Stimulated activated CD8-positive, alpha-beta memory T cell treated with anti-CD3 and anti-CD28 coated beads, Interleukin-15, amount 100 ng/mL, for 4 hours (primary cell): ENCODE measurements around the gene ATP10A.
A peak's percentile ranks its signal among the peaks of the same experiment; 100 is the strongest.
"Not testable (repeated sequence)": the region's sequence is repeated elsewhere in the genome, so short reads cannot be mapped to it uniquely, and the experiment has no call there.

ENCODE experiments used
- DNase-seq, 2 donors: peaks; one replicate each; pipeline ENCODE4 v3.0.0-alpha.2; 2020; ENCODE audit warnings: low read depth in 2 of 2

Gene ATP10A

DNA sequence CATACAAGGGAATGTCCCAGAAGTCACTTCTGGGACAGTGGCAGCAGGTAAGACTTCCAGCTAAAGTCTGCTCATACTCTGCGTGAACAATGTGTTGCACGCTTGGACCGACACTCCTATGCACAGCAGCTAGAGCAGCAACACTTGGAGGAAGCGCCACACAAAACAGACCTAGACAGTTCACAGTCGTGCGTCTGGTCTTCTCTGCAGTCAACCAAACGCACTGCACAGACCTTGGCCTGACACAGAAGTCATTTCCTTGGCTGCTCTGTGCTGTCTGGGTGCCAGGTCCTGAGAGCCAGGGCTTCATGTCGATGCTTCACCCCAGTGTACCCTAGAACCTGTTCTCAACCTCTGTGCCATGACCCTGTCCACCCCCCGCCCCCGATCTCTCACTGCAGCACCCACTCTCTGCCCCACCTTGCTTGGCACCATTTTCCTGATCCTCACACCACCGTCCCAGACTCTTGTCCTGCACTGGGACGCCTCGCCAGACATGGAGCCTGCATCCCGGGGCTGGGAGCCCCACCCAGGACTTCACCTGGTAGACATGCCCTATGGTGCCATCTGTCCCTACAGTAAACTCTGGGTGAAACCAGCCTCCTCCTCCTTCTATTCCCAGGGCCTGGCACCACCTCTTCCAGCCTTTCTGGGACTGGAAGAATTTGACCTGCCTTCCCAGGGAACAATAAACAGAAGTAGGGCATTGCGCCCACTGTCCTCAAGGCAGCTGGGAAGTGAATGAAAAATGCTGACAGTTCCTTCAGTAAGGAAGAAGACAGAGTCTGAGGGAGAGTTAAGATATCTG lies 3.1 kb downstream of the ATP10A start:
- no peak for DNase-seq

- DNase-seq, result no peak
Measured at GRCh38 chr15:25858952-25859760, 4.0 kb downstream of the ATP10A start.

DNA sequence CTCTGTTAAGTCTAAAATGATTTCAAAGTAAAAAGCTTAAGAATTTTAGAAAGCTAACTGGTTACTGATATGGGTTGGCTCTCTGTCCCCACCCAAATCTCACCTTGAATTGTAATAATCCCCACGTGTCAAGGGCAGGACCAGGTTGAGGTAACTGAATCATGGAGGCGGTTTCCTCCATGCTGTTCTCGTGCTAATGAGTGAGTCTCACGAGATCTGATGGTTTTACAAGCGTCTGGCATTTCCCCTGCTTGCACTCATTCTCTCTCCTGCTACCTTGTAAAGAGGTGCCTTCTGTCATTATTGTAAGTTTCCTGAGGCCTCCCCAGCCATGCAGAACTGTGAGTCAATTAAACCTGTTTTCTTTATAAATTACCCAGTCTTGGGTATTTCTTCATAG lies 7.1 kb downstream of the ATP10A start:
- not testable (repeated sequence) for DNase-seq

DNA sequence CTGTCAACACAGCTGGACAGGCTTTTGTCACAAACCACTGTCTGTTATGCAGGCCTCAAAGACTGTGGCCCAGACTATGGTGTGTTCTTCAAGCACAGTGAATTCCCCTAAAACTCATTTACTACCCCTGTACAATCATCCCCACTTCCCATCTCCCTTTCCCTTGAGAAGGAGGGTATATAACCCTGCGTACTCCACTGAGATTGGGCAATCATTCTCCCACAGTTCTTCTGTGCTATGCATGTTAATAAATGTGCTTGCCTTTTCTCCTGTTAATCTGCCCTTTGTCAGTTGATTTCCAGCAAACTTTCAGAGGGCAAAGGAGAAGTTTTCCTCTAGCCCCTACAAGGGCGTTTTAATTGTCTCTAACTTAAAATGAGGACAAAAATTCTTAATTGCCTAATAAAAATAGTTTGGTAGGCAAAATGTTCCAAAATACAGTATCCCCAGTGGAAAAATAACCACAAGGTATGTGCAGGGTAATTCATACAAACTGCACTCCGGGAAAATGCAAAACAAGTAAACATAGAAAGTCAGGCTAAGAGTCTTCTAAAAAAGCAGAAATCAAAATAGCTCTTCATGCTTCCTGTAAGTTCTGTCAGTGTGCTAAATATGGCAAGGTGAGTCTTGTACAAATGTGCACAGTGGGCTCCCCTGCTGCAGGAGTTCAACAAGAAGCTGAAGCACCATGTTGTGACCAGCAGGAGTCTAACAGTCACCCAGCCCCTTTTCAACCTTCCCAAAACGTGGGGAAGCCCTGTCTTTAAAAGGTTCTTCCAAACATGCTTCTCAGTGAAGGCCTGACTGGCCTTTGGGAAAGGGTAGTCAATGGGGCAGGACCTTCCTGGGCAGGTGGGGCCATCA lies 10.2 kb downstream of the ATP10A start:
- DNase-seq, result no peak

- no peak for DNase-seq
Measured at GRCh38 chr15:25852027-25852426, 11.1 kb downstream of the ATP10A start.

GRCh38 chr15:25850154-25851111 lies 12.7 kb downstream of the ATP10A start:
- peak; percentile 34 to 54 for DNase-seq

GRCh38 chr15:25849157-25849921 lies 13.8 kb downstream of the ATP10A start:
- DNase-seq, result no peak

- DNase-seq, result no peak
Measured at GRCh38 chr15:25848784-25849156, 14.4 kb downstream of the ATP10A start.

GRCh38 chr15:25848325-25848724 lies 14.8 kb downstream of the ATP10A start:
- DNase-seq, result no peak

DNA sequence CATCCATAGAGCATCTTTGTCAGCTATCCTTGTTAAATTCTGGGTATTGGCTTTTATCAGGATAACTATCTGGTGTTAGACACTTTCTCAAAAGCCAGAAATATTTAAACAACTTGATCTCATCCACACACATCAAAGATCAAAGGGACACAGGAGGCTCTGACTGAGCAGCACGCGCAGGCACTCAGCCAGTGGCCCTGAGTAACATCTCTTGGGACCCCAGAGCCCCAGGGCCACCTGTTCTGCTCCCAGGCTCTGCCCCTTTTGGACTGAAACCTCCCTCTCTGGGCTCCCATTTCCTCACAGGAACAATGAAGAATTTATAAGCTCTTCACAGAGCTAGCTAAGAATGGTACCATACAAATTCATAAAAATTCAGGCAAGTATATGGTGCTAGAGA lies 16.1 kb downstream of the ATP10A start:
- DNase-seq, result no peak

- DNase-seq, result peak; percentile 58 to 66
Measured at GRCh38 chr15:25846377-25846776, 16.8 kb downstream of the ATP10A start.

GRCh38 chr15:25844981-25845680 lies 18.0 kb downstream of the ATP10A start:
- DNase-seq, result no peak

GRCh38 chr15:25844542-25844941 lies 18.6 kb downstream of the ATP10A start:
- DNase-seq, result no peak

GRCh38 chr15:25844076-25844475 lies 19.1 kb downstream of the ATP10A start:
- no peak for DNase-seq

DNA sequence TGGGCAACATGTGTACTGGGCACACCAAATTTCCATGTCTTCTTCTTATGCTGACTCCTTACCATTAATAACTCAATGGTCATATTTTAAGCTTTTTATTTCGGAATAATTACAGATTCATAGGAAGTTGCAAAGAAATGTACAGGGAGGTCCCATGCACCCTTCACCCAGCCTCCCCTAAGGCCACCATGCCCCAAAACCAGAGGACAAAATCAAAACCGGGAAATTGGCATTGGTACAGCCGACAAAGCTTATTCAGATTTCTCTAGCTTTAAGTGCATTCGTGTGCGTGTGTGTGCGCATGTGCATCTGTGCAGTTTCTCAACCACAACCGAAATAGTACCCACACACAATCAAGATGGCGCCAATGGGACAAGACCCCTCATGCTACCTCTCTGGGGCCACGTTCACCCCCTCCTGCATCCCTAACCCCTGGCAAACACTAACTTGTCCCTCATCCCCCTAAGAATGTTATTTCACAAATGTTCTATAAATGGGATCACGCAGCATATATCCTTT lies 23.4 kb downstream of the ATP10A start:
- no peak for DNase-seq

DNA sequence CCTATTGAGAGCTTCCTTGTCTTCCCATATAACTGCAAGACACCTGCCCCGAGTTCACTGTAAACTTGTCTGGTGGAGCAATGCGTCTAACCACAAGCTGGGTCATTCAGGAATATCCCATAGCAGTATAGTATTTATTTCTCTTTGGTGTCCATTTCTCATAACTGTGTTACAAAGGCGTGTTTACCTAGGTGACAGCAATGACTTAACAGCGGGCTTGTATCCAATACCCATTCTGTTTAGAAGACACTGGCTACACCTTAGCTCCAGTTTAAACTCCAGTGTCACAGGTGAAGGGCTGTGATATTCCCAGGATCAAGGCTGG lies 24.3 kb downstream of the ATP10A start:
- DNase-seq, result no peak

GRCh38 chr15:25838191-25838870 lies 24.8 kb downstream of the ATP10A start:
- DNase-seq, result no peak

- DNase-seq, result no peak
Measured at GRCh38 chr15:25832158-25832557, 31.0 kb downstream of the ATP10A start.
